Loucy (cell line): ENCODE results near the gene HPD.

ENCODE experiments used
- H2AFZ ChIP-seq: fragments of 200-600 bp; sonication (generic); 2 replicates; pipeline ENCODE4 v1.6.0; 2016; ENCODE audit warnings: antibody characterized with exemption, mild to moderate bottlenecking, low read length, moderate library complexity
- H3F3A ChIP-seq: fragments of 200-600 bp; 2 replicates; pipeline ENCODE4 v1.6.0; 2016; ENCODE audit warnings: antibody characterized with exemption, low read depth, mild to moderate bottlenecking
- H3K27me3 ChIP-seq: fragments of 200-600 bp; sonication (generic); 2 replicates; pipeline ENCODE4 v1.6.1; 2014; ENCODE audit warnings: low read length, mild to moderate bottlenecking; ENCODE audit not compliant: insufficient read depth, poor library complexity, severe bottlenecking
- H3K36me3 ChIP-seq: fragments of 200-600 bp; sonication (generic); 2 replicates; pipeline ENCODE4 v1.6.1; 2016; ENCODE audit warnings: low read length; ENCODE audit not compliant: insufficient read depth
- H3K4me1 ChIP-seq: fragments of 200-600 bp; sonication (generic); 2 replicates; pipeline ENCODE4 v1.5.1; 2014; ENCODE audit warnings: low read length, mild to moderate bottlenecking; ENCODE audit not compliant: insufficient read depth, poor library complexity, severe bottlenecking
- H3K4me2 ChIP-seq: fragments of 200-600 bp; sonication (generic); 2 replicates; pipeline ENCODE4 v1.6.0; 2014; ENCODE audit warnings: antibody characterized with exemption, low read length, low read depth, mild to moderate bottlenecking; ENCODE audit not compliant: poor library complexity, severe bottlenecking
- H3K4me3 ChIP-seq: fragments of 200-600 bp; sonication (generic); 2 replicates; pipeline ENCODE4 v1.5.1; 2014; ENCODE audit warnings: low read length, mild to moderate bottlenecking, mixed read lengths; ENCODE audit not compliant: poor library complexity, severe bottlenecking
- H3K79me2 ChIP-seq: fragments of 200-600 bp; sonication (generic); 2 replicates; pipeline ENCODE4 v1.6.1; 2014; ENCODE audit warnings: low read length; ENCODE audit not compliant: insufficient read depth
- H3K9ac ChIP-seq: fragments of 200-600 bp; sonication (generic); 2 replicates; pipeline ENCODE4 v1.6.0; 2014; ENCODE audit warnings: mild to moderate bottlenecking, low read depth, low read length, moderate library complexity; ENCODE audit not compliant: poor library complexity, severe bottlenecking
- H3K9me2 ChIP-seq: fragments of 200-600 bp; sonication (generic); replicated peaks from 2 replicates; pipeline ENCODE4 v1.6.1; 2016; ENCODE audit warnings: low read depth, low read length, mixed read lengths
- H3K9me3 ChIP-seq: fragments of 200-600 bp; sonication (generic); 2 replicates; pipeline ENCODE4 v1.6.1; 2014; ENCODE audit warnings: mild to moderate bottlenecking, antibody characterized with exemption, low read length, low read depth; ENCODE audit not compliant: insufficient read depth
- H4K20me1 ChIP-seq: fragments of 200-600 bp; sonication (generic); 2 replicates; pipeline ENCODE4 v1.6.0; 2014; ENCODE audit warnings: antibody characterized with exemption, low read length, mild to moderate bottlenecking; ENCODE audit not compliant: insufficient read depth, poor library complexity, severe bottlenecking
- CTCF ChIP-seq: fragments of 200-600 bp; sonication (generic); conservative IDR thresholded peaks from 2 replicates; pipeline ENCODE4 v1.5.1; 2014; ENCODE audit warnings: mild to moderate bottlenecking, antibody characterized with exemption, low read length
- EZH2phosphoT487 ChIP-seq: fragments of 200-600 bp; IDR thresholded peaks from 2 replicates; pipeline ENCODE4 v1.6.1; 2018; ENCODE audit warnings: antibody characterized with exemption, mild to moderate bottlenecking, moderate library complexity, borderline replicate concordance

HPD gene

DNA sequence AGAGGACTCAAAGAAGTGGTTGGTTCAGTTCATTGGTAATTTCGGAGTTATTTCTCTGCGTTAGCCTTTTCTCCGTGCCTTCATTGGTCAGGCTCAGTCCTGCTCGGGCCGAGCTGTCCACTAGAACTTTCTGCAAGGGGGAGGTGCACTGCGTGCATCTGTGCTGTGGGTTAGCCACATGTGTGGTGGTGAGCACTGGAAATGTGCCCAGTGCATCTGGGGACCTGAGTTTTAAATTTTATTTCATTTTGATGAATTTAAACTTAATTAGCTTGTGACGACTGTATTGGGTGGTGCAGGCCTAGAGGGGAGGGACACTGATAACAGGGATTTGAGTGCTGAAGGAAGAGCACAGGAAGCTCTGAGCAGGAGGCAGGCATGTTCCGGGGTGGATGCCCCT is 30.4 kb downstream of the HPD start:
- Histone ChIP-seq H3K4me1 (no peaks in the 10 kb centered on the region), H3K9ac (no peak overlapping the region), H3K36me3 (peaks cover 33% of the 10 kb centered on the region; the same call in 1 of the 2 replicates), H3F3A (no peaks in the 10 kb centered on the region), H3K9me2 (no peaks in the 10 kb centered on the region), H3K9me3 (no peaks in the 10 kb centered on the region), H4K20me1 (no peaks in the 10 kb centered on the region), H2AFZ (no peak overlapping the region), H3K4me2 (no peak overlapping the region), H3K27me3 (no peaks in the 10 kb centered on the region), H3K79me2 (no peaks in the 10 kb centered on the region), H3K4me3 (no peak overlapping the region)
- TF ChIP-seq EZH2phosphoT487: no peak
- TF ChIP-seq CTCF: no peak

DNA sequence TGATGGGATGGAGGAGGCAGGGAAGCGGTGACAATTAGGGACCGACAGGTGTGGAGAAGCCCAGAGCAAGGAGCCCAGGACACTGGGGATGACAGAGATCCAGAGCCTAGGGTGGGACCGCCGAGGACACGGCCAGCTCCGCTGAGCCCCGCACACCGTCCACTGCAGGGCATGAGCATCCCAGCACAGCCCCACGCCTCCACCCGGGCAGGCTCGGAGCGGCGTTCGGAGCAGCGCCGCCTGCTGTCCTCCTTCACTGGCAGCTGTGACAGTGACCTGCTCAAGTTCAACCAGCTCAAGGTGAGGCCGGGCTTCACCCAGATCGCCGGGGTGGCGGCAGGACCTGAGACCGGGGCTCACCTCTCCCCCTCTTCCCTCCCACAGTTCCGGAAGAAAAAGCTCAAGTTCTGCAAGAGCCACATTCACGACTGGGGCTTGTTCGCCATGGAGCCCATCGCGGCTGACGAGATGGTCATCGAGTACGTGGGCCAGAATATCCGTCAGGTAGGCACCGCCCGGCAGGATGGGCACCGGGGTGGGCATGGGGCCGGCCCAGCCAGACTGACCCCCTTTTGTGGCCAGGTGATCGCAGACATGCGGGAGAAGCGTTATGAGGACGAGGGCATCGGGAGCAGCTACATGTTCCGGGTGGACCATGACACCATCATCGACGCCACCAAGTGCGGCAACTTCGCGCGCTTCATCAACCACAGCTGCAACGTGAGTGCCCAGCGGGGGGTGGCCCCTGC is 31.1 kb downstream of the HPD start:
- Histone ChIP-seq H3K4me1 (no peaks in the 10 kb centered on the region), H3K9ac (no peak overlapping the region), H3K4me2 (no peak overlapping the region), H3F3A (no peaks in the 10 kb centered on the region), H3K9me3 (no peaks in the 10 kb centered on the region), H3K9me2 (no peaks in the 10 kb centered on the region), H3K79me2 (no peaks in the 10 kb centered on the region), H3K4me3 (no peak overlapping the region), H4K20me1 (no peaks in the 10 kb centered on the region), H3K27me3 (no peaks in the 10 kb centered on the region), H3K36me3 (peaks cover 33% of the 10 kb centered on the region; the same call in 1 of the 2 replicates), H2AFZ (no peak overlapping the region)
- TF ChIP-seq EZH2phosphoT487: no peak
- TF ChIP-seq CTCF: no peak

- H3K27me3 ChIP-seq: no peaks in the 10 kb centered on the region
- H3K36me3 ChIP-seq: peaks cover 33% of the 10 kb centered on the region; the same call in 1 of the 2 replicates
- H3K9me3 ChIP-seq: no peaks in the 10 kb centered on the region
- no peak for TF ChIP-seq EZH2phosphoT487
- TF ChIP-seq CTCF: no peak
- H3K79me2 ChIP-seq: no peaks in the 10 kb centered on the region
- no peak overlapping the region for H2AFZ ChIP-seq
- no peak overlapping the region for H3K4me2 ChIP-seq
- H3K9me2 ChIP-seq: no peaks in the 10 kb centered on the region
- no peaks in the 10 kb centered on the region for H4K20me1 ChIP-seq
- H3K4me3 ChIP-seq: no peak overlapping the region
- no peak overlapping the region for H3K9ac ChIP-seq
- H3F3A ChIP-seq: no peaks in the 10 kb centered on the region
- H3K4me1 ChIP-seq: no peaks in the 10 kb centered on the region
Measured at GRCh38 chr12:121826318-121827150, 32.1 kb downstream of the HPD start.
